ENCODE results near the gene MAMSTR. TPM values are rescaled to one million over a fixed set of nuclear protein-coding genes. Genes with fewer than 3 reads are reported as not detected.

The MAMSTR gene
- total RNA-seq, 1 experiment from 2014 or later: 1.6 TPM

DNA sequence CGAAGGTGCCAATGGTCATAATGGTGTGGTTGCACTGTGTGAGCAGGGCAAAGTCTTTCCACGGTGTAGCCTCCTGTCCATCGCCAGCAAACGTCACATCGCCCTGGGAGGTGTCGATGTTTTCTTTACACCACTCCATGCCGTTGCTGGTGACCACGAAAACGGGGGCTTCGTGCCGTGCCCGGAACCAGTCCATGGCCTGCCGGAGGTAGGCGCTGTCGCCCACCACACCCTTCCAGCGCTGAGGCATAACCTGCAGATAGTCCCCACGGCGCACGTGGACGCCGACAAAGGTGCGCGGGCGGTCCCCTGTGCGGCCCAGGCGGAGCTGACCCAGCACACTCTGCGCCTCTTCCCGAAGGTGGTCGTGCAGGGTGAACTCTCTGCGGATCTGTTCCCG lies 30.8 kb upstream of the MAMSTR start:
- H3K23ac ChIP-seq (ENCODE audit: insufficient read length, low read depth, low read length): no peak overlapping the region
- H3K27ac Mint-ChIP-seq: no peak overlapping the region
- peaks cover 10% of the 10 kb centered on the region for H3K27me3 Mint-ChIP-seq (ENCODE audit: low read depth)
- no peak overlapping the region for H3K27ac ChIP-seq (ENCODE audit: insufficient read length, low read depth, low read length)
- H3K9ac ChIP-seq (ENCODE audit: extremely low read depth, insufficient read length, low read length): no peak overlapping the region
- H4K5ac ChIP-seq (ENCODE audit: insufficient read length, low read depth, low read length): no peak overlapping the region
- H2BK120ac ChIP-seq (ENCODE audit: low read depth, low read length, poor library complexity, severe bottlenecking): no peak overlapping the region
- H3K18ac ChIP-seq (ENCODE audit: insufficient read length, low read depth, low read length): no peak overlapping the region
- no peak overlapping the region for H2AK5ac ChIP-seq (ENCODE audit: insufficient read length, low read length)
- H3K4me3 Mint-ChIP-seq: peak overlapping the region; percentile 84 to 94; a peak in 2 of 5 replicates
- H3K9me3 Mint-ChIP-seq: no peaks in the 10 kb centered on the region; a peak in 2 of 5 replicates
- H3K79me2 ChIP-seq (ENCODE audit: insufficient read depth, low read length): peaks cover 4% of the 10 kb centered on the region; the same call in 1 of the 2 replicates
- no peak overlapping the region for H3K14ac ChIP-seq (ENCODE audit: insufficient read depth, low read length)
- H2AFZ ChIP-seq (ENCODE audit: low read length): no peak overlapping the region
- H2BK20ac ChIP-seq (ENCODE audit: low read depth, low read length, poor library complexity, severe bottlenecking): no peak overlapping the region
- H3K4me2 ChIP-seq (ENCODE audit: insufficient read depth, insufficient read length, low read length): no peak overlapping the region
- no peak overlapping the region for H3T11ph ChIP-seq (ENCODE audit: low read length)
- WGBS (ENCODE audit: extremely low coverage, insufficient read length, low lambda C conversion rate): no CpG with 5 or more reads among the region's 31 CpGs
- H2BK12ac ChIP-seq (ENCODE audit: insufficient read length, low read depth, low read length): no peak overlapping the region
- H3K4me1 ChIP-seq (ENCODE audit: insufficient read depth, low read length): peaks cover 6% of the 10 kb centered on the region; the same call in 1 of the 2 replicates
- H2BK15ac ChIP-seq (ENCODE audit: low read depth, low read length): no peak overlapping the region
- no peaks in the 10 kb centered on the region for H3K9me3 ChIP-seq (ENCODE audit: control insufficient read depth, low read depth, low read length)
- no peak overlapping the region for H3K4ac ChIP-seq (ENCODE audit: low read depth, low read length)
- no peak overlapping the region for H4K91ac ChIP-seq (ENCODE audit: insufficient read length, low read depth, low read length)
- TF ChIP-seq, protein P1, sequence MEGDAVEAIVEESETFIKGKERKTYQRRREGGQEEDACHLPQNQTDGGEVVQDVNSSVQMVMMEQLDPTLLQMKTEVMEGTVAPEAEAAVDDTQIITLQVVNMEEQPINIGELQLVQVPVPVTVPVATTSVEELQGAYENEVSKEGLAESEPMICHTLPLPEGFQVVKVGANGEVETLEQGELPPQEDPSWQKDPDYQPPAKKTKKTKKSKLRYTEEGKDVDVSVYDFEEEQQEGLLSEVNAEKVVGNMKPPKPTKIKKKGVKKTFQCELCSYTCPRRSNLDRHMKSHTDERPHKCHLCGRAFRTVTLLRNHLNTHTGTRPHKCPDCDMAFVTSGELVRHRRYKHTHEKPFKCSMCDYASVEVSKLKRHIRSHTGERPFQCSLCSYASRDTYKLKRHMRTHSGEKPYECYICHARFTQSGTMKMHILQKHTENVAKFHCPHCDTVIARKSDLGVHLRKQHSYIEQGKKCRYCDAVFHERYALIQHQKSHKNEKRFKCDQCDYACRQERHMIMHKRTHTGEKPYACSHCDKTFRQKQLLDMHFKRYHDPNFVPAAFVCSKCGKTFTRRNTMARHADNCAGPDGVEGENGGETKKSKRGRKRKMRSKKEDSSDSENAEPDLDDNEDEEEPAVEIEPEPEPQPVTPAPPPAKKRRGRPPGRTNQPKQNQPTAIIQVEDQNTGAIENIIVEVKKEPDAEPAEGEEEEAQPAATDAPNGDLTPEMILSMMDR (conservative IDR thresholded peaks at IDR 0.05): no peak
- peaks cover 13% of the 10 kb centered on the region for H3K23me2 ChIP-seq (ENCODE audit: insufficient read length, low read depth, low read length, poor library complexity, severe bottlenecking)
- no peak overlapping the region for H4K8ac ChIP-seq (replicated peaks; ENCODE audit: insufficient read length, low read depth, low read length)
- DNase-seq: no peak
- peaks cover 41 to 50% of the 10 kb centered on the region in 2 experiments for H3K4me1 Mint-ChIP-seq
- no peak overlapping the region for H3K56ac ChIP-seq (ENCODE audit: insufficient read length, low read depth, low read length)
- peaks cover 21 to 33% (median 30%) of the 10 kb centered on the region in 3 experiments; a peak in 6 of 7 replicates for H3K36me3 Mint-ChIP-seq (ENCODE audit: insufficient read depth in 1 of 3, low read depth in 3 of 3)
- peaks cover 6% of the 10 kb centered on the region for H3K79me1 ChIP-seq (ENCODE audit: insufficient read depth, low read depth, low read length, poor library complexity, severe bottlenecking)
- no peak overlapping the region for H2BK5ac ChIP-seq (ENCODE audit: insufficient read length, low read length)
- no peaks in the 10 kb centered on the region for H4K20me1 ChIP-seq (ENCODE audit: control insufficient read depth, insufficient read depth, insufficient read length)
- no peaks in the 10 kb centered on the region for H3K27me3 ChIP-seq (ENCODE audit: insufficient read depth, low read length)

Data from H9 (cell line).